GM23338 (cell line): Measurements from ENCODE around the gene UVSSA. TPM values are rescaled to one million over a fixed set of nuclear protein-coding genes. Genes with fewer than 3 reads are reported as not detected.

ENCODE experiments used
- ATAC-seq: fragments of 200-7000 bp; cut with Tn5 transposase; 3 replicates; pipeline ENCODE4 v1.9.1; 2020
- DNase-seq: peaks from one replicate; pipeline ENCODE4 v3.0.0-alpha.2; 2015; ENCODE audit warnings: low spot score
- H2AFZ ChIP-seq: fragments of 200-600 bp; sonication (generic); 2 replicates; pipeline ENCODE4 v1.8.0; 2016; ENCODE audit warnings: antibody characterized with exemption, mild to moderate bottlenecking, moderate library complexity
- H3F3A ChIP-seq: fragments of 200-600 bp; sonication (generic); replicated peaks from 2 replicates; pipeline ENCODE4 v1.8.0; 2017; ENCODE audit warnings: antibody characterized with exemption, mixed run types, low read depth
- H3K27ac ChIP-seq: fragments of 200-600 bp; sonication (generic); 2 replicates; pipeline ENCODE4 v1.6.1; 2016; ENCODE audit warnings: low read depth
- H3K27me3 ChIP-seq: fragments of 200-600 bp; sonication (generic); 2 replicates; pipeline ENCODE4 v1.8.0; 2016; ENCODE audit warnings: mild to moderate bottlenecking, mixed run types, moderate library complexity; ENCODE audit not compliant: insufficient read depth
- H3K36me3 ChIP-seq: fragments of 200-600 bp; sonication (generic); 2 replicates; pipeline ENCODE4 v1.8.0; 2016; ENCODE audit warnings: mild to moderate bottlenecking; ENCODE audit not compliant: insufficient read depth
- H3K4me1 ChIP-seq: fragments of 200-600 bp; sonication (generic); 2 replicates; pipeline ENCODE4 v1.8.0; 2016; ENCODE audit warnings: mild to moderate bottlenecking, moderate library complexity; ENCODE audit not compliant: insufficient read depth
- H3K4me2 ChIP-seq: fragments of 200-600 bp; sonication (generic); 2 replicates; pipeline ENCODE4 v1.7.1; 2017; ENCODE audit warnings: mixed run types
- H3K4me3 ChIP-seq: fragments of 200-600 bp; sonication (generic); 2 replicates; pipeline ENCODE4 v1.6.1; 2016; ENCODE audit warnings: mixed run types
- H3K79me2 ChIP-seq: fragments of 200-600 bp; sonication (generic); replicated peaks from 2 replicates; pipeline ENCODE4 v1.8.0; 2017; ENCODE audit warnings: mild to moderate bottlenecking; ENCODE audit not compliant: insufficient read depth
- H3K9me2 ChIP-seq: fragments of 200-600 bp; sonication (generic); 2 replicates; pipeline ENCODE4 v1.8.0; 2017; ENCODE audit not compliant: insufficient read depth
- H4K20me1 ChIP-seq: fragments of 200-600 bp; sonication (generic); replicated peaks from 2 replicates; pipeline ENCODE4 v1.8.0; 2017; ENCODE audit warnings: mild to moderate bottlenecking; ENCODE audit not compliant: insufficient read depth
- H3K27ac Mint-ChIP-seq: 2 replicates; pipeline ENCODE4 v1.8.0; 2020; ENCODE audit warnings: inconsistent platforms, mild to moderate bottlenecking, moderate library complexity, mixed read lengths
- H3K27me3 Mint-ChIP-seq: 3 replicates; pipeline ENCODE4 v1.8.0; 2022; ENCODE audit warnings: low read depth, mild to moderate bottlenecking, moderate library complexity, mixed read lengths, inconsistent platforms; ENCODE audit not compliant: insufficient read depth, poor library complexity
- H3K36me3 Mint-ChIP-seq: 3 replicates; pipeline ENCODE4 v1.8.0; 2021; ENCODE audit warnings: low read depth, mild to moderate bottlenecking, inconsistent platforms, moderate library complexity, mixed read lengths
- H3K4me1 Mint-ChIP-seq: 3 replicates; pipeline ENCODE4 v1.8.0; 2020; ENCODE audit warnings: mild to moderate bottlenecking, inconsistent platforms, mixed read lengths
- H3K4me3 Mint-ChIP-seq: 3 replicates; pipeline ENCODE4 v1.8.0; 2021; ENCODE audit warnings: moderate library complexity, mild to moderate bottlenecking, inconsistent platforms, mixed read lengths
- H3K9me3 Mint-ChIP-seq: 3 replicates; pipeline ENCODE4 v1.8.0; 2020; ENCODE audit warnings: moderate library complexity, mild to moderate bottlenecking, inconsistent platforms, mixed read lengths
- CREB1 ChIP-seq: fragments of 250-450 bp; sonication (Bioruptor Pico); IDR thresholded peaks from 2 replicates; pipeline ENCODE4 v1.5.0; 2020; ENCODE audit warnings: low read depth, mild to moderate bottlenecking, moderate library complexity
- CTCF ChIP-seq, 2 experiments: fragments of 200-600 bp in 1 of 2; sonication (generic) in 1 of 2; conservative IDR thresholded peaks; 2 replicates each; pipeline versions ENCODE4 v1.5.1 to v1.6.1; 2016 to 2017; ENCODE audit warnings: antibody characterized with exemption in 2 of 2, low read depth in 2 of 2, mild to moderate bottlenecking in 2 of 2, moderate library complexity in 1 of 2
- ETS1 ChIP-seq: IDR thresholded peaks from 2 replicates; pipeline ENCODE4 v1.6.1; 2016; ENCODE audit warnings: antibody characterized with exemption
- EZH2 ChIP-seq: fragments of 200-600 bp; sonication (generic); IDR thresholded peaks from one replicate; pipeline ENCODE4 v1.8.0; 2017; ENCODE audit warnings: antibody characterized with exemption, mild to moderate bottlenecking, low read depth; ENCODE audit not compliant: unreplicated experiment
- EZH2phosphoT487 ChIP-seq: fragments of 200-600 bp; sonication (generic); IDR thresholded peaks from one replicate; pipeline ENCODE4 v1.8.1; 2018; ENCODE audit warnings: antibody characterized with exemption; ENCODE audit not compliant: unreplicated experiment
- JUNB ChIP-seq: IDR thresholded peaks from one replicate; pipeline ENCODE4 v1.6.1; 2016; ENCODE audit warnings: antibody characterized with exemption; ENCODE audit not compliant: unreplicated experiment
- NANOG ChIP-seq: IDR thresholded peaks from 2 replicates; pipeline ENCODE4 v1.6.1; 2016; ENCODE audit warnings: antibody characterized with exemption, borderline replicate concordance
- POLR2AphosphoS5 ChIP-seq: IDR thresholded peaks from 2 replicates; pipeline ENCODE4 v1.6.1; 2016; ENCODE audit warnings: antibody characterized with exemption, low read depth
- REST ChIP-seq: IDR thresholded peaks from one replicate; pipeline ENCODE4 v1.6.1; 2018; ENCODE audit warnings: antibody characterized with exemption; ENCODE audit not compliant: unreplicated experiment
- ZNF114 ChIP-seq: fragments of 250-450 bp; sonication (Bioruptor Pico); IDR thresholded peaks from 2 replicates; pipeline ENCODE4 v1.5.0; 2020; ENCODE audit warnings: mild to moderate bottlenecking, moderate library complexity
- ZNF331 ChIP-seq: fragments of 250-450 bp; sonication (Bioruptor Pico); IDR thresholded peaks from 2 replicates; pipeline ENCODE4 v1.5.0; 2020; ENCODE audit warnings: low read depth, mild to moderate bottlenecking, moderate library complexity
- polyA plus RNA-seq: library from polyadenylated mRNA; unstranded; fragments of >200 nt; fragmentation: Nextera tagmentation; extraction: Ambion mirVana; gene quantifications from 2 replicates; pipeline ENCODE4 v1.2.1, GENCODE V29; 2016
- total RNA-seq: library from RNA; depleted of rRNA; stranded (reverse); fragments of >200 nt; shearing (Covaris generic); gene quantifications from 2 replicates; pipeline ENCODE4 v1.2.3, GENCODE V29; 2014

Gene UVSSA
- total and polyA plus RNA-seq, 2 experiments from 2014 or later = 6.5 to 27.7 TPM

- no peak overlapping the region for H2AFZ ChIP-seq
- no peak overlapping the region for H3K4me2 ChIP-seq
- no peaks in the 10 kb centered on the region; the same call in 1 of the 2 replicates for H3K79me2 ChIP-seq
- Mint-ChIP-seq H3K9me3 (no peaks in the 10 kb centered on the region), H3K4me3 (no peak overlapping the region), H3K27ac (no peak overlapping the region), H3K27me3 (peaks cover 11% of the 10 kb centered on the region), H3K36me3 (peaks cover 25% of the 10 kb centered on the region), H3K4me1 (peaks cover 11% of the 10 kb centered on the region)
- ATAC-seq (no peak), DNase-seq (no peak)
- H3F3A ChIP-seq = no peaks in the 10 kb centered on the region
- 0 out of 2 replicates have a peak, but pooled peaks cover 3% of the 10 kb centered on the region for H4K20me1 ChIP-seq
- no peaks in the 10 kb centered on the region for H3K36me3 ChIP-seq
- H3K27ac ChIP-seq = no peak overlapping the region
- TF ChIP-seq EZH2 (no peak), CTCF (conservative IDR thresholded peaks at IDR 0.05; ENCODE audit: low read depth in 2 of 2) (no peak), REST (no peak), ETS1 (no peak), JUNB (no peak), POLR2AphosphoS5 (no peak), ZNF114 (CRISPR knock-in tag) (no peak), ZNF331 (no peak), NANOG (no peak), CREB1 (no peak), EZH2phosphoT487 (no peak)
- no peaks in the 10 kb centered on the region for H3K27me3 ChIP-seq
- no peaks in the 10 kb centered on the region; the same call in 1 of the 2 replicates for H3K4me1 ChIP-seq
- H3K9me2 ChIP-seq = no peaks in the 10 kb centered on the region
- no peak overlapping the region for H3K4me3 ChIP-seq
Observed at GRCh38 chr4:1353186-1354055, 6.4 kb downstream of the UVSSA start.
